GM12864 (cell line): Measurements from ENCODE around the gene PHYKPL.
A peak's percentile ranks its signal among the peaks of the same experiment; 100 is the strongest.

ENCODE experiments used
- DNase-seq: peaks from one replicate; pipeline ENCODE4 v3.0.0-alpha.2; 2011; ENCODE audit warnings: low read depth
- H3K4me3 ChIP-seq: 2 replicates; pipeline ENCODE4 v1.5.1; 2011; ENCODE audit warnings: mild to moderate bottlenecking, low read depth, low read length, control low read depth
- CTCF ChIP-seq: IDR thresholded peaks from 2 replicates; pipeline ENCODE4 v1.5.1; 2011; ENCODE audit warnings: low read depth, mild to moderate bottlenecking, moderate library complexity, low read length, control low read depth, inconsistent platforms; ENCODE audit errors: missing control alignments

PHYKPL gene

GRCh38 chr5:178170455-178170854, 62.1 kb downstream of the PHYKPL start:
- no peak for TF ChIP-seq CTCF
- H3K4me3 ChIP-seq = no peak overlapping the region
- no peak for DNase-seq

GRCh38 chr5:178165581-178165980, 67.0 kb downstream of the PHYKPL start:
- no peak overlapping the region for H3K4me3 ChIP-seq
- no peak for TF ChIP-seq CTCF
- DNase-seq = no peak

GRCh38 chr5:178163772-178164735, 68.5 kb downstream of the PHYKPL start:
- peak; percentile 99 for TF ChIP-seq CTCF
- peak overlapping the region; percentile 19; the same call in 1 of the 2 replicates for H3K4me3 ChIP-seq
- peak; percentile 41 for DNase-seq

GRCh38 chr5:178162481-178162880, 70.1 kb downstream of the PHYKPL start:
- no peak overlapping the region for H3K4me3 ChIP-seq
- DNase-seq = no peak
- no peak for TF ChIP-seq CTCF

- no peak for DNase-seq
- no peak overlapping the region for H3K4me3 ChIP-seq
- TF ChIP-seq CTCF = no peak
These were observed 72.4 kb downstream of the PHYKPL start for GRCh38 chr5:178160176-178160575.
